SK-N-SH (cell line): Measurements from ENCODE around the gene CREG1.

Source experiments
- GATA2 ChIP-seq: sonication (generic); formaldehyde crosslinking; IDR thresholded peaks from 2 replicates; pipeline ENCODE4 v1.5.0; 2020; ENCODE audit warnings: mild to moderate bottlenecking, missing genetic modification reagents
- MXI1 ChIP-seq: IDR thresholded peaks from 2 replicates; pipeline ENCODE4 v1.6.1; 2012; ENCODE audit warnings: mild to moderate bottlenecking, low read depth, low read length, improper control_type of control experiment
- RAD21 ChIP-seq: IDR thresholded peaks from 2 replicates; pipeline ENCODE4 v1.6.1; 2012; ENCODE audit warnings: mild to moderate bottlenecking, low read length
- SIN3A ChIP-seq: IDR thresholded peaks from 2 replicates; pipeline ENCODE4 v1.6.1; 2012; ENCODE audit warnings: low read depth, mild to moderate bottlenecking, low read length, moderate library complexity, borderline replicate concordance
- YY1 ChIP-seq: IDR thresholded peaks from 2 replicates; pipeline ENCODE4 v1.4.0; 2012; ENCODE audit warnings: low read depth, mild to moderate bottlenecking
- TF ChIP-seq, protein P1 (sequence below): fragments of 200-600 bp; sonication (generic); IDR thresholded peaks from 2 replicates; pipeline ENCODE4 v1.6.1; 2017; ENCODE audit warnings: antibody characterized with exemption, mild to moderate bottlenecking, moderate library complexity
- TF ChIP-seq, protein P2 (sequence below): IDR thresholded peaks from 2 replicates; pipeline ENCODE4; 2012
- TF ChIP-seq, protein P3 (sequence below): fragments of 150-350 bp; IDR thresholded peaks from 2 replicates; pipeline ENCODE4 v1.6.1; 2017; ENCODE audit warnings: antibody characterized with exemption, low read length, low read depth, borderline replicate concordance

DNA sequence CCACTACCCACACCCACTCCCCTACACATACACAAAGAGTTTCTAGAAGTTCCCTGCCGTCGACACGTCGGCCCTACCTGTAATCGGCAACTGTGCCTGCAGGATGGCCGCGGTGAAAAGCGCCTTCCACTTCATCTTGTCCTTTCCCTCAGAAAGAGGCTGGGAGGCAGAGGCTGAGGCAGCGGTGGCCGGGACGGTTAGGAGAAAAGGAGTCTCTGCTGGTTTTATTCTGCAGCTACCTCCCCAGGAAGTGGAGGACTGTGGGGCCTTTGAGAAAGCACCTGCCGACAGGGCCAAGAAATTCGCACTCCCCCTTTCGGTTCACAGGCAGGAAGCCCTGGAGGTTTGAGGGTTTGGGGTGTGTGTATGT, 35.2 kb downstream of the CREG1 start, which contains the start of gene CD247:
- TF ChIP-seq, protein P1, sequence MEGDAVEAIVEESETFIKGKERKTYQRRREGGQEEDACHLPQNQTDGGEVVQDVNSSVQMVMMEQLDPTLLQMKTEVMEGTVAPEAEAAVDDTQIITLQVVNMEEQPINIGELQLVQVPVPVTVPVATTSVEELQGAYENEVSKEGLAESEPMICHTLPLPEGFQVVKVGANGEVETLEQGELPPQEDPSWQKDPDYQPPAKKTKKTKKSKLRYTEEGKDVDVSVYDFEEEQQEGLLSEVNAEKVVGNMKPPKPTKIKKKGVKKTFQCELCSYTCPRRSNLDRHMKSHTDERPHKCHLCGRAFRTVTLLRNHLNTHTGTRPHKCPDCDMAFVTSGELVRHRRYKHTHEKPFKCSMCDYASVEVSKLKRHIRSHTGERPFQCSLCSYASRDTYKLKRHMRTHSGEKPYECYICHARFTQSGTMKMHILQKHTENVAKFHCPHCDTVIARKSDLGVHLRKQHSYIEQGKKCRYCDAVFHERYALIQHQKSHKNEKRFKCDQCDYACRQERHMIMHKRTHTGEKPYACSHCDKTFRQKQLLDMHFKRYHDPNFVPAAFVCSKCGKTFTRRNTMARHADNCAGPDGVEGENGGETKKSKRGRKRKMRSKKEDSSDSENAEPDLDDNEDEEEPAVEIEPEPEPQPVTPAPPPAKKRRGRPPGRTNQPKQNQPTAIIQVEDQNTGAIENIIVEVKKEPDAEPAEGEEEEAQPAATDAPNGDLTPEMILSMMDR, result no peak
- no peak for TF ChIP-seq SIN3A
- TF ChIP-seq MXI1, result no peak
- TF ChIP-seq RAD21, result no peak
- no peak for TF ChIP-seq YY1
- no peak for TF ChIP-seq GATA2 (CRISPR knock-in tag)
- TF ChIP-seq, protein P2, sequence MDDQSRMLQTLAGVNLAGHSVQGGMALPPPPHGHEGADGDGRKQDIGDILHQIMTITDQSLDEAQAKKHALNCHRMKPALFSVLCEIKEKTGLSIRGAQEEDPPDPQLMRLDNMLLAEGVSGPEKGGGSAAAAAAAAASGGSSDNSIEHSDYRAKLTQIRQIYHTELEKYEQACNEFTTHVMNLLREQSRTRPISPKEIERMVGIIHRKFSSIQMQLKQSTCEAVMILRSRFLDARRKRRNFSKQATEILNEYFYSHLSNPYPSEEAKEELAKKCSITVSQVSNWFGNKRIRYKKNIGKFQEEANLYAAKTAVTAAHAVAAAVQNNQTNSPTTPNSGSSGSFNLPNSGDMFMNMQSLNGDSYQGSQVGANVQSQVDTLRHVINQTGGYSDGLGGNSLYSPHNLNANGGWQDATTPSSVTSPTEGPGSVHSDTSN, result no peak
- TF ChIP-seq, protein P3, sequence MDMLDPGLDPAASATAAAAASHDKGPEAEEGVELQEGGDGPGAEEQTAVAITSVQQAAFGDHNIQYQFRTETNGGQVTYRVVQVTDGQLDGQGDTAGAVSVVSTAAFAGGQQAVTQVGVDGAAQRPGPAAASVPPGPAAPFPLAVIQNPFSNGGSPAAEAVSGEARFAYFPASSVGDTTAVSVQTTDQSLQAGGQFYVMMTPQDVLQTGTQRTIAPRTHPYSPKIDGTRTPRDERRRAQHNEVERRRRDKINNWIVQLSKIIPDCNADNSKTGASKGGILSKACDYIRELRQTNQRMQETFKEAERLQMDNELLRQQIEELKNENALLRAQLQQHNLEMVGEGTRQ, result no peak
